ENCODE measurements around the gene RAB17. TPM values are rescaled to one million over a fixed set of nuclear protein-coding genes. Genes with fewer than 3 reads are reported as not detected.

Gene RAB17
- total RNA-seq, 1 experiment from 2014 or later: 17.2 TPM

DNA sequence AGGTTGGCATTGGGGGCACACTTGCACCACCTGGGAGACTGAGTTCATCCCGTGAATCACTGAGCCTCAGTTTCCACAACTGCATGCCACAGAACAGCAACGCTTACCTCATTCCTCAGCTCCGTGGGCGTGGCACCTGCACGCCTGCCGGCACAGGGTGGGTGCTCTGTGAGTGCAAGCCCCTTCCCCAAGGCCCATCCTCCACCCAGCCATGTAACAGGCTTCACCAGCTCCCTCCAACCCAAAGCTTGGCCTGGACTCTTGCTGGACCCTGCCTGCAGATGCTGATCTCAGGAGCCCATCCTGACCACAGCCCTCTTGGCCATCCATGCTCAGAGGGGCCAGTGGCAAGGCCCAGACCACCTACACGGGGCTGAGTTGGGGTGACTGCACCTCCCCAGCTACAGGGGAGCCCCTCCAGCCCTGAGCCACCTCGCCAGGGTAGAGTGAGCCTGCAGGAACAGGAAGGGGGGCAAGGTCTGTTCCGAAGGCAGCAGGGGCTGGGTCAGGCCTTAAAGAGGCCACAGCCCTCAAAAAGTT is 22.3 kb downstream of the RAB17 start:
- ChIA-PET POLR2A (no interaction called here), CTCF (interaction anchor here (0.6 to 1.7 kb wide), 4 partner anchors 8 to 124 kb away, joined by 3 to 10 read pairs (median 3); no protein-coding TSS in a partner anchor)
- DNase-seq (ENCODE audit: unreplicated experiment): no peak
- Mint-ChIP-seq H3K4me3 (ENCODE audit: unreplicated experiment) (no peak overlapping the region), H3K36me3 (ENCODE audit: insufficient read depth, unreplicated experiment) (no peaks in the 10 kb centered on the region), H3K9me3 (ENCODE audit: unreplicated experiment) (no peaks in the 10 kb centered on the region), H3K4me1 (ENCODE audit: insufficient read depth, unreplicated experiment) (peaks cover 11% of the 10 kb centered on the region), H3K27ac (ENCODE audit: low read depth, unreplicated experiment) (no peak overlapping the region), H3K27me3 (ENCODE audit: insufficient read depth, unreplicated experiment) (peaks cover 4% of the 10 kb centered on the region)
- TF ChIP-seq, protein P1, sequence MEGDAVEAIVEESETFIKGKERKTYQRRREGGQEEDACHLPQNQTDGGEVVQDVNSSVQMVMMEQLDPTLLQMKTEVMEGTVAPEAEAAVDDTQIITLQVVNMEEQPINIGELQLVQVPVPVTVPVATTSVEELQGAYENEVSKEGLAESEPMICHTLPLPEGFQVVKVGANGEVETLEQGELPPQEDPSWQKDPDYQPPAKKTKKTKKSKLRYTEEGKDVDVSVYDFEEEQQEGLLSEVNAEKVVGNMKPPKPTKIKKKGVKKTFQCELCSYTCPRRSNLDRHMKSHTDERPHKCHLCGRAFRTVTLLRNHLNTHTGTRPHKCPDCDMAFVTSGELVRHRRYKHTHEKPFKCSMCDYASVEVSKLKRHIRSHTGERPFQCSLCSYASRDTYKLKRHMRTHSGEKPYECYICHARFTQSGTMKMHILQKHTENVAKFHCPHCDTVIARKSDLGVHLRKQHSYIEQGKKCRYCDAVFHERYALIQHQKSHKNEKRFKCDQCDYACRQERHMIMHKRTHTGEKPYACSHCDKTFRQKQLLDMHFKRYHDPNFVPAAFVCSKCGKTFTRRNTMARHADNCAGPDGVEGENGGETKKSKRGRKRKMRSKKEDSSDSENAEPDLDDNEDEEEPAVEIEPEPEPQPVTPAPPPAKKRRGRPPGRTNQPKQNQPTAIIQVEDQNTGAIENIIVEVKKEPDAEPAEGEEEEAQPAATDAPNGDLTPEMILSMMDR (IDR thresholded peaks at IDR 0.05; ENCODE audit: unreplicated experiment): no peak
- no TSS peak for BruUV-seq (replicated peaks)
- intact Hi-C loops (cut with micrococcal nuclease): no loop called here

DNA sequence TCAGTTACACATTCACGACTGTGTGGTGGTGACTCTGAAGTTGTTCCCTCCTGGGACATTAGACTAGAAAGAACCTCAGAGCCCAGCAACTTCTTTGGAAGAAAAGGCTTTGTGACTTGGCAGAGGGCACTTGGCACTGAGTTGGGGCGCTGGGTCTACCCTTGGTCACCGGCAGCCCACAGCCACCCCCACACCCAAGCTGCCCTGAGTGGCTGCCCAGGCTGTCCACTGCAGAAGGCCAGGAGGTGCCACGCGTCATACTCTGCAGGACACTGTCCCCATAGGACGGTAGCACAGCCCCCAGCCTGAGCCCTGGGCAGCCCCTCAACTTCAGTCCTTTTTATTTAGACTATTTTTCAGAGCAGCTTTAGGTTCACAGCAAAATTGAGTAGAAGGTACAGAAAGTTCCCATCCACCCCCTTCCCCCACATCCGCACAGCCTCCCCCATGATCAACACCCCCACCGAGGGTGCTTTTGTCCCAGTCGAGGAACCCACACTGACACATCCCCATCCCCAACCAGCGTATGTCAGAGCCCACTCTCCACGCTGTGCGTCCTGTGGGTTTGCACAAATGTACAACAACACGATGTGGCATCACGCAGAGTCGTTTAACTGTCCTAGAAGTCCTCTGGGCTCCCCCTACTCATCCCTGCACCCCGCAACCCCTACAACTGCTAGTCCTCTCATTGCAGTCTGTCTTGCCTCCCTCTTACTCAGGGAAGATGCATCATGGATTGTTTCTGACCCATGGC is 23.1 kb downstream of the RAB17 start:
- peaks cover 9% of the 10 kb centered on the region for H3K4me1 Mint-ChIP-seq (ENCODE audit: insufficient read depth, unreplicated experiment)
- ChIA-PET CTCF (interaction anchor here (0.6 to 1.7 kb wide), 5 partner anchors 8 to 124 kb away, joined by 3 to 10 read pairs (median 3); no protein-coding TSS in a partner anchor), POLR2A (no interaction called here)
- H3K4me3 Mint-ChIP-seq (ENCODE audit: unreplicated experiment): no peak overlapping the region
- intact Hi-C loops (cut with micrococcal nuclease): no loop called here
- H3K36me3 Mint-ChIP-seq (ENCODE audit: insufficient read depth, unreplicated experiment): no peaks in the 10 kb centered on the region
- no peaks in the 10 kb centered on the region for H3K9me3 Mint-ChIP-seq (ENCODE audit: unreplicated experiment)
- TF ChIP-seq, protein P1 (IDR thresholded peaks at IDR 0.05; ENCODE audit: unreplicated experiment): no peak
- H3K27me3 Mint-ChIP-seq (ENCODE audit: insufficient read depth, unreplicated experiment): peaks cover 11% of the 10 kb centered on the region
- DNase-seq (ENCODE audit: unreplicated experiment): no peak
- BruUV-seq (replicated peaks): no TSS peak
- H3K27ac Mint-ChIP-seq (ENCODE audit: low read depth, unreplicated experiment): no peak overlapping the region

DNA sequence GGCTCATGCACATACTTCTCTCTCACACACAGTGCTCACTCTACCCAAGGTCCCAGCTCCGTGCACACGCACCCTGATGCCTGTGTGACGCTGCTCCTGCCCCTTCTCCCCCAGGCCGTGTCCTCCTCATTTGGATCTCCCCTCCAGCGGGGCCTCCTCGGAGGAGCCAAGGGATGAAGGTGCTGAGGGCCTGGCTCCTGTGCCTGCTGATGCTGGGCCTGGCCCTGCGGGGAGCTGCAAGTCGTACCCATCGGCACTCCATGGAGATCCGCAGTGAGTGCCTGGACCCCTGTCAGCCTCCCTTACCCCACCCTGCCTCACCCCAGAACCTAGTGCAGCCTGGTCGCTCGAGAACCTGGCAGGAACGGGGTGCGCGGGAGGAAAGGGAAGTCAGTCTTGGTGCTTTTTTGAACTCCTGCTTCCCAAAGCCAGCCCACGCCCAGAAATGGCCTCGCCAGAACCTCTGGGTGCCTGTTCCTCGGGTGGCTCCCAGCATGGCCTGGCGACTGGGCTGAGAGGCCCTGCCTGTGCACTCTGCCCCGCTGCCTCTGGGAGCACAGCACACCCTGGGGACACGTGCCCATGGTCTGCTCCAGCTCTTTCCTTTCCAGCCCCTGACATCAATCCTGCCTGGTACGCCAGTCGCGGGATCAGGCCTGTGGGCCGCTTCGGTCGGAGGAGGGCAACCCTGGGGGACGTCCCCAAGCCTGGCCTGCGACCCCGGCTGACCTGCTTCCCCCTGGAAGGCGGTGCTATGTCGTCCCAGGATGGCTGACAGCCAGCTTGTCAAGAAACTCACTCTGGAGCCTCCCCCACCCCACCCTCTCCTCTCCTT is 23.9 kb downstream of the RAB17 start, which contains the start of gene PRLH:
Gene PRLH (plus strand): TSS at position 174 of the 835 bp plus-strand sequence. CDS start 0 bp downstream, at position 174.
- no peaks in the 10 kb centered on the region for H3K36me3 Mint-ChIP-seq (ENCODE audit: insufficient read depth, unreplicated experiment)
- POLR2A ChIA-PET: no interaction called here
- no peak for DNase-seq (ENCODE audit: unreplicated experiment)
- TF ChIP-seq, protein P1 (IDR thresholded peaks at IDR 0.05; ENCODE audit: unreplicated experiment): no peak
- H3K27me3 Mint-ChIP-seq (ENCODE audit: insufficient read depth, unreplicated experiment): peaks cover 11% of the 10 kb centered on the region
- no TSS peak for BruUV-seq (replicated peaks)
- no peak within 1 kb of the TSS for H3K27ac Mint-ChIP-seq (ENCODE audit: low read depth, unreplicated experiment)
- no peak within 1 kb of the TSS for H3K4me3 Mint-ChIP-seq (ENCODE audit: unreplicated experiment)
- H3K4me1 Mint-ChIP-seq (ENCODE audit: insufficient read depth, unreplicated experiment): peaks cover under 1% of the 10 kb centered on the region
- no peaks in the 10 kb centered on the region for H3K9me3 Mint-ChIP-seq (ENCODE audit: unreplicated experiment)
- CTCF ChIA-PET: interaction anchor here (0.7 to 1.7 kb wide), 3 partner anchors 11 to 54 kb away, joined by 3 to 10 read pairs (median 5); no protein-coding TSS in a partner anchor
- intact Hi-C loops (cut with micrococcal nuclease): no loop called here

DNA sequence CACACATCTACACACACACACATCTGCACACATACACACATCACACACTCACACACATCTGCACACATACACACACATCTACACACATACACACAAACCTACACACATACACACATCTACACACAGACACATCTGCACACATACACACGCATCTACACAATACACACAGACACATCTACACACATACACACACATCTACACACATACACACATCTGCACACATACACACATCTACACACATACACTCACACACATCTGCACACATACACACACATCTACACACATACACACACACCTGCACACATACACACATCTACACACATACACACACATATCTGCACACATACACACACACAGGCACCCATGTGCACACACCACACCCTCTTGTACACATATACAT is 24.6 kb downstream of the RAB17 start:
- DNase-seq (ENCODE audit: unreplicated experiment): no peak
- no peaks in the 10 kb centered on the region for H3K9me3 Mint-ChIP-seq (ENCODE audit: unreplicated experiment)
- ChIA-PET POLR2A (no interaction called here), CTCF (interaction anchor here (0.6 to 1.2 kb wide), 2 partner anchors 53 to 503 kb away, joined by 3 to 5 read pairs; no protein-coding TSS in a partner anchor)
- no peak overlapping the region for H3K27ac Mint-ChIP-seq (ENCODE audit: low read depth, unreplicated experiment)
- no peaks in the 10 kb centered on the region for H3K4me1 Mint-ChIP-seq (ENCODE audit: insufficient read depth, unreplicated experiment)
- H3K4me3 Mint-ChIP-seq (ENCODE audit: unreplicated experiment): no peak overlapping the region
- intact Hi-C loops (cut with micrococcal nuclease): no loop called here
- H3K36me3 Mint-ChIP-seq (ENCODE audit: insufficient read depth, unreplicated experiment): no peaks in the 10 kb centered on the region
- no TSS peak for BruUV-seq (replicated peaks)
- peaks cover 11% of the 10 kb centered on the region for H3K27me3 Mint-ChIP-seq (ENCODE audit: insufficient read depth, unreplicated experiment)
- TF ChIP-seq, protein P1 (IDR thresholded peaks at IDR 0.05; ENCODE audit: unreplicated experiment): no peak
